CD4-positive, alpha-beta memory T cell (primary cell): ENCODE measurements around the gene IL33. TPM values are rescaled to one million over a fixed set of nuclear protein-coding genes. Genes with fewer than 3 reads are reported as not detected.

Experiments
- CTCF ChIA-PET: fragments of 350-600 bp; sonication (Branson Sonifier 250); formaldehyde crosslinking; loops from one replicate; lab custom pipeline; 2021; ENCODE audit warnings: inconsistent platforms; ENCODE audit not compliant: partially characterized antibody; lab: Charles Lee
- POLR2A ChIA-PET: fragments of 350-600 bp; sonication (Branson Sonifier 250); formaldehyde crosslinking; loops from one replicate; lab custom pipeline; 2021; ENCODE audit not compliant: partially characterized antibody; lab: Charles Lee
- DNase-seq, 5 donors: peaks; one replicate each; pipeline versions ENCODE4 v3.0.0 to v3.0.0-alpha.2; 2020 to 2022; ENCODE audit warnings: mixed read lengths in 1 of 5
- H3K27ac ChIP-seq: one replicate; pipeline ENCODE4 v1.7.0; 2013; ENCODE audit warnings: low read depth, low read length
- H3K27me3 ChIP-seq: 2 replicates; pipeline ENCODE4 v1.7.0; 2013; ENCODE audit warnings: mild to moderate bottlenecking, low read length, moderate library complexity; ENCODE audit not compliant: insufficient read depth
- H3K36me3 ChIP-seq: 2 replicates; pipeline ENCODE4 v1.7.0; 2013; ENCODE audit warnings: mild to moderate bottlenecking, low read length, moderate library complexity; ENCODE audit not compliant: insufficient read depth
- H3K4me1 ChIP-seq: 2 replicates; pipeline ENCODE4 v1.7.0; 2013; ENCODE audit warnings: mild to moderate bottlenecking, low read length, moderate library complexity; ENCODE audit not compliant: insufficient read depth
- H3K4me3 ChIP-seq, 2 donors: one replicate each; pipeline ENCODE4 v1.7.0; 2013; ENCODE audit warnings: low read length in 2 of 2, mild to moderate bottlenecking in 1 of 2
- H3K9me3 ChIP-seq, 2 donors: one replicate each; pipeline ENCODE4 v1.7.0; 2013; ENCODE audit warnings: low read length in 2 of 2, control low read depth in 1 of 2; ENCODE audit not compliant: control insufficient read depth in 1 of 2
- H3K27ac Mint-ChIP-seq, 7 donors: one replicate each; pipeline ENCODE4 v1.8.0; 2020 to 2021; ENCODE audit warnings: mixed read lengths in 7 of 7, mild to moderate bottlenecking in 6 of 7, inconsistent platforms in 3 of 7, moderate library complexity in 3 of 7
- H3K27me3 Mint-ChIP-seq, 2 donors: one replicate each; pipeline ENCODE4 v1.8.0; 2020 to 2021; ENCODE audit warnings: mixed read lengths in 2 of 2
- H3K36me3 Mint-ChIP-seq, 2 donors: one replicate each; pipeline ENCODE4 v1.8.0; 2020 to 2021; ENCODE audit warnings: mixed read lengths in 2 of 2, inconsistent platforms in 1 of 2, mild to moderate bottlenecking in 1 of 2
- H3K4me1 Mint-ChIP-seq, 4 donors: one replicate each; pipeline ENCODE4 v1.8.0; 2020 to 2021; ENCODE audit warnings: mixed read lengths in 4 of 4, mild to moderate bottlenecking in 1 of 4
- H3K4me3 Mint-ChIP-seq, 8 donors: one replicate each; pipeline ENCODE4 v1.8.0; 2020 to 2021; ENCODE audit warnings: mixed read lengths in 8 of 8, mild to moderate bottlenecking in 7 of 8, moderate library complexity in 6 of 8, inconsistent platforms in 3 of 8
- H3K9me3 Mint-ChIP-seq, 8 donors: one replicate each; pipeline ENCODE4 v1.8.0; 2020 to 2021; ENCODE audit warnings: mixed read lengths in 8 of 8, mild to moderate bottlenecking in 5 of 8, inconsistent platforms in 3 of 8, moderate library complexity in 1 of 8
- intact Hi-C: fragments of 100-400 bp; cut with micrococcal nuclease; formaldehyde crosslinking; loops from one replicate; pipeline ENCODE4 v1.15.1; 2023
- polyA plus RNA-seq, 2 donors: library from polyadenylated mRNA; unstranded; fragments of 300-500 nt; fragmentation: Illumina TruSeq; gene quantifications; one replicate each; pipeline ENCODE4 v1.2.3, GENCODE V29; 2021
- total RNA-seq, 2 experiments: library from RNA; stranded (reverse); gene quantifications; one replicate each; pipeline ENCODE4 v1.2.3, GENCODE V29; 2021

Gene IL33
- total and polyA plus RNA-seq, 4 experiments from 2014 or later, result not detected

- H3K9me3 ChIP-seq, result no peaks in the 10 kb centered on the region
- no peaks in the 10 kb centered on the region for H3K36me3 ChIP-seq
- H3K4me3 Mint-ChIP-seq, result no peak overlapping the region
- no peaks in the 10 kb centered on the region for H3K4me1 ChIP-seq
- H3K4me3 ChIP-seq, result no peak overlapping the region
- no peaks in the 10 kb centered on the region for H3K36me3 Mint-ChIP-seq
- no peak for DNase-seq
- POLR2A ChIA-PET, result no interaction called here
- intact Hi-C loops, result no loop called here
- H3K9me3 Mint-ChIP-seq, result no peaks in the 10 kb centered on the region
- CTCF ChIA-PET, result interaction anchor here (0.6 kb wide), 1 partner anchor 535 kb away, joined by 3 read pairs; no protein-coding TSS in a partner anchor
- H3K27ac ChIP-seq, result no peak overlapping the region
- H3K27me3 Mint-ChIP-seq, result peaks cover 10 to 18% of the 10 kb centered on the region in 2 donors
- H3K27ac Mint-ChIP-seq, result no peak overlapping the region
- H3K27me3 ChIP-seq, result no peaks in the 10 kb centered on the region
- peaks cover 0 to 3% (median 0%) of the 10 kb centered on the region in 4 donors for H3K4me1 Mint-ChIP-seq
These were observed 28.9 kb upstream of the IL33 start for GRCh38 chr9:6186691-6187090.

- H3K4me3 Mint-ChIP-seq, result no peak overlapping the region
- ChIA-PET CTCF (interaction anchor here (0.6 kb wide), 1 partner anchor 536 kb away, joined by 3 read pairs; no protein-coding TSS in a partner anchor), POLR2A (no interaction called here)
- Histone ChIP-seq H3K4me3 (no peak overlapping the region), H3K4me1 (no peaks in the 10 kb centered on the region), H3K27ac (no peak overlapping the region), H3K36me3 (no peaks in the 10 kb centered on the region), H3K27me3 (no peaks in the 10 kb centered on the region), H3K9me3 (no peaks in the 10 kb centered on the region)
- peaks cover 13 to 18% of the 10 kb centered on the region in 2 donors for H3K27me3 Mint-ChIP-seq
- no peak for DNase-seq
- intact Hi-C loops, result no loop called here
- H3K36me3 Mint-ChIP-seq, result no peaks in the 10 kb centered on the region
- H3K9me3 Mint-ChIP-seq, result no peaks in the 10 kb centered on the region
- no peak overlapping the region for H3K27ac Mint-ChIP-seq
- peaks cover 0 to 3% (median 0%) of the 10 kb centered on the region in 4 donors for H3K4me1 Mint-ChIP-seq
These were observed 28.3 kb upstream of the IL33 start for GRCh38 chr9:6187272-6187671.

GRCh38 chr9:6188466-6188865 is 27.1 kb upstream of the IL33 start:
- H3K27me3 ChIP-seq, result no peaks in the 10 kb centered on the region
- Mint-ChIP-seq H3K4me1 (peaks cover 0 to 3% (median 0%) of the 10 kb centered on the region in 4 donors), H3K4me3 (no peak overlapping the region), H3K27ac (no peak overlapping the region), H3K27me3 (peaks cover 15 to 18% of the 10 kb centered on the region in 2 donors), H3K36me3 (no peaks in the 10 kb centered on the region), H3K9me3 (no peaks in the 10 kb centered on the region)
- no peak overlapping the region for H3K4me3 ChIP-seq
- no peaks in the 10 kb centered on the region for H3K4me1 ChIP-seq
- intact Hi-C loops, result no loop called here
- CTCF ChIA-PET, result no interaction called here
- POLR2A ChIA-PET, result no interaction called here
- no peak overlapping the region for H3K27ac ChIP-seq
- no peaks in the 10 kb centered on the region for H3K36me3 ChIP-seq
- DNase-seq, result no peak
- H3K9me3 ChIP-seq, result no peaks in the 10 kb centered on the region

- Mint-ChIP-seq H3K4me3 (no peak overlapping the region), H3K27ac (no peak overlapping the region), H3K27me3 (peaks cover 16 to 18% of the 10 kb centered on the region in 2 donors), H3K36me3 (no peaks in the 10 kb centered on the region), H3K4me1 (peaks cover 0 to 3% (median 0%) of the 10 kb centered on the region in 4 donors), H3K9me3 (no peaks in the 10 kb centered on the region)
- H3K27ac ChIP-seq, result no peak overlapping the region
- H3K4me3 ChIP-seq, result no peak overlapping the region
- POLR2A ChIA-PET, result no interaction called here
- H3K9me3 ChIP-seq, result no peaks in the 10 kb centered on the region
- CTCF ChIA-PET, result no interaction called here
- H3K4me1 ChIP-seq, result no peaks in the 10 kb centered on the region
- no peaks in the 10 kb centered on the region for H3K27me3 ChIP-seq
- intact Hi-C loops, result no loop called here
- H3K36me3 ChIP-seq, result no peaks in the 10 kb centered on the region
- no peak for DNase-seq
These were observed 26.7 kb upstream of the IL33 start for GRCh38 chr9:6188906-6189305.

- H3K4me3 ChIP-seq, result no peak overlapping the region
- Mint-ChIP-seq H3K4me3 (no peak overlapping the region), H3K36me3 (no peaks in the 10 kb centered on the region), H3K27me3 (peaks cover 15 to 22% of the 10 kb centered on the region in 2 donors), H3K4me1 (no peaks in the 10 kb centered on the region), H3K9me3 (no peaks in the 10 kb centered on the region), H3K27ac (no peak overlapping the region)
- no peak overlapping the region for H3K27ac ChIP-seq
- no peaks in the 10 kb centered on the region for H3K36me3 ChIP-seq
- ChIA-PET CTCF (no interaction called here), POLR2A (interaction anchor here (0.5 kb wide), 1 partner anchor 33 kb away, joined by 3 read pairs; no protein-coding TSS in a partner anchor)
- H3K9me3 ChIP-seq, result no peaks in the 10 kb centered on the region
- H3K27me3 ChIP-seq, result no peaks in the 10 kb centered on the region
- no peaks in the 10 kb centered on the region for H3K4me1 ChIP-seq
- intact Hi-C loops, result no loop called here
- no peak for DNase-seq
These were observed 20.7 kb upstream of the IL33 start for GRCh38 chr9:6194934-6195333.

- Mint-ChIP-seq H3K36me3 (no peaks in the 10 kb centered on the region), H3K27ac (no peak overlapping the region), H3K9me3 (no peaks in the 10 kb centered on the region), H3K4me3 (no peak overlapping the region), H3K4me1 (no peaks in the 10 kb centered on the region), H3K27me3 (peaks cover 18 to 24% of the 10 kb centered on the region in 2 donors)
- DNase-seq, result no peak
- Histone ChIP-seq H3K27me3 (no peaks in the 10 kb centered on the region), H3K27ac (no peak overlapping the region), H3K9me3 (no peaks in the 10 kb centered on the region), H3K4me1 (no peaks in the 10 kb centered on the region), H3K36me3 (no peaks in the 10 kb centered on the region), H3K4me3 (no peak overlapping the region)
- intact Hi-C loops, result no loop called here
- ChIA-PET CTCF (no interaction called here), POLR2A (interaction anchor here (0.5 kb wide), 1 partner anchor 32 kb away, joined by 3 read pairs; no protein-coding TSS in a partner anchor)
These were observed 19.8 kb upstream of the IL33 start for GRCh38 chr9:6195714-6196360.

GRCh38 chr9:6197330-6197729 is 18.3 kb upstream of the IL33 start:
- POLR2A ChIA-PET, result no interaction called here
- no peaks in the 10 kb centered on the region for H3K9me3 ChIP-seq
- H3K4me3 ChIP-seq, result no peak overlapping the region
- no peaks in the 10 kb centered on the region for H3K36me3 ChIP-seq
- no peak for DNase-seq
- peaks cover 0 to 1% (median 0%) of the 10 kb centered on the region in 8 donors for H3K9me3 Mint-ChIP-seq
- H3K27ac ChIP-seq, result no peak overlapping the region
- CTCF ChIA-PET, result no interaction called here
- H3K27ac Mint-ChIP-seq, result no peak overlapping the region
- no peaks in the 10 kb centered on the region for H3K4me1 ChIP-seq
- H3K27me3 ChIP-seq, result no peaks in the 10 kb centered on the region
- no peaks in the 10 kb centered on the region for H3K36me3 Mint-ChIP-seq
- intact Hi-C loops, result no loop called here
- H3K4me3 Mint-ChIP-seq, result no peak overlapping the region
- H3K4me1 Mint-ChIP-seq, result no peaks in the 10 kb centered on the region
- peaks cover 18 to 21% of the 10 kb centered on the region in 2 donors for H3K27me3 Mint-ChIP-seq
